ENCODE measurements around the gene TSHZ3. TPM values are rescaled to one million over a fixed set of nuclear protein-coding genes. Genes with fewer than 3 reads are reported as not detected.

Gene TSHZ3
- total and polyA plus RNA-seq, 8 donors: 0.87 to 14.3 (median 5.9) TPM

GRCh38 chr19:31257426-31258130 is 91.7 kb downstream of the TSHZ3 start:
- 71 to 81% (median 73%) methylated on average over 7 to 11 of the region's 11 CpGs for WGBS, 5 donors
- Histone ChIP-seq H3K27me3 (no peaks in the 10 kb centered on the region), H3K4me1 (peaks cover 0 to 21% (median 10%) of the 10 kb centered on the region in 4 donors), H3K36me3 (no peaks in the 10 kb centered on the region), H3K9me3 (no peaks in the 10 kb centered on the region), H3K27ac (no peak overlapping the region), H3K4me3 (no peak overlapping the region)
- intact Hi-C loops (cut with DNase I; ENCODE audit: low total_unique reads): no loop called here
- DNase-seq: no peak
- no peak for TF ChIP-seq EP300 (IDR thresholded peaks at IDR 0.05)
- TF ChIP-seq POLR2AphosphoS5 (IDR thresholded peaks at IDR 0.05): no peak
- no peak for TF ChIP-seq POLR2A (IDR thresholded peaks at IDR 0.05)
- TF ChIP-seq, protein P1, sequence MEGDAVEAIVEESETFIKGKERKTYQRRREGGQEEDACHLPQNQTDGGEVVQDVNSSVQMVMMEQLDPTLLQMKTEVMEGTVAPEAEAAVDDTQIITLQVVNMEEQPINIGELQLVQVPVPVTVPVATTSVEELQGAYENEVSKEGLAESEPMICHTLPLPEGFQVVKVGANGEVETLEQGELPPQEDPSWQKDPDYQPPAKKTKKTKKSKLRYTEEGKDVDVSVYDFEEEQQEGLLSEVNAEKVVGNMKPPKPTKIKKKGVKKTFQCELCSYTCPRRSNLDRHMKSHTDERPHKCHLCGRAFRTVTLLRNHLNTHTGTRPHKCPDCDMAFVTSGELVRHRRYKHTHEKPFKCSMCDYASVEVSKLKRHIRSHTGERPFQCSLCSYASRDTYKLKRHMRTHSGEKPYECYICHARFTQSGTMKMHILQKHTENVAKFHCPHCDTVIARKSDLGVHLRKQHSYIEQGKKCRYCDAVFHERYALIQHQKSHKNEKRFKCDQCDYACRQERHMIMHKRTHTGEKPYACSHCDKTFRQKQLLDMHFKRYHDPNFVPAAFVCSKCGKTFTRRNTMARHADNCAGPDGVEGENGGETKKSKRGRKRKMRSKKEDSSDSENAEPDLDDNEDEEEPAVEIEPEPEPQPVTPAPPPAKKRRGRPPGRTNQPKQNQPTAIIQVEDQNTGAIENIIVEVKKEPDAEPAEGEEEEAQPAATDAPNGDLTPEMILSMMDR (IDR thresholded peaks at IDR 0.05): no peak

DNA sequence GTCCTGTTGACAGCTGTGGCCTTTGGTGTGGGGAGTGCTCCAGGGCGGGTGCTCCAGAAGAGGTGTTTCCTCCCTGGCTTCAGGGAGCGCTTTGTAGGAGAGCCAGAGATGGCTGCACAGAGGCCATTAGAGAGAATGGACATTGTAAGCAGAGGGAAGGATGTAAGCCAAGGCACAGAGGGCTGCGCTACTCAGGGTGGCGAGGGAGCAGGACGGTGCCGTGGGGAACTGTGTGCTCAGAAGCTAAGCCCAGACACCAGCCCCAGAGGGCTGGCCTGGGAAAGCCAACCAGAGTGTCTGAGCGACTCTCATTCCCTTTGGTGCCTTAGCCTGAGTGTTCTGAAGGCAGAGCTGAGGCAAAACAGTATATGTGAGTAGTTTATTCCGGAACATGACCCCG is 92.2 kb downstream of the TSHZ3 start:
- Histone ChIP-seq H3K9me3 (no peaks in the 10 kb centered on the region), H3K4me3 (no peak overlapping the region), H3K27me3 (no peaks in the 10 kb centered on the region), H3K4me1 (peaks cover 0 to 15% (median 8%) of the 10 kb centered on the region in 4 donors), H3K36me3 (no peaks in the 10 kb centered on the region), H3K27ac (no peak overlapping the region)
- WGBS, 5 donors: 76 to 88% (median 84%) methylated on average over 9 of the region's 9 CpGs
- DNase-seq: no peak
- intact Hi-C loops (cut with DNase I; ENCODE audit: low total_unique reads): no loop called here
- TF ChIP-seq EP300 (IDR thresholded peaks at IDR 0.05): no peak
- no peak for TF ChIP-seq POLR2AphosphoS5 (IDR thresholded peaks at IDR 0.05)
- no peak for TF ChIP-seq POLR2A (IDR thresholded peaks at IDR 0.05)
- TF ChIP-seq, protein P1 (IDR thresholded peaks at IDR 0.05): no peak

DNA sequence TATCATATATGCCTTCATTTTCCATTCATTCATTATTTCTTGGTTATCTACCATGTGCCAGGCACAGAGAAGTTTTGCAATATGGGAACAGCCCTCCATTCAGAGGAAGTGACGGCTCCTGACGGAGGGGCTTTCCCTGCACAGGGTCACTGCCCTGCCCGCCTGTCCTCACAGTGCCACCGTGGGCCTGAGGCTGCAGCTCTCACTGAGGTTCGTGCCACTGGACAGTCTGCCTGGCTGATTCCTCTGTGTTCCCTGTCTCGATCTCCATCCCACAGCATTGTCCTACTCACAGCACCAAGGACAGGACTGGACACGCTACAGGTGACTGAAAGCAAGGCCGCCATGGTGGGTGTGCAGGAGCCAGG is 92.7 kb downstream of the TSHZ3 start:
- intact Hi-C loops (cut with DNase I; ENCODE audit: low total_unique reads): no loop called here

DNA sequence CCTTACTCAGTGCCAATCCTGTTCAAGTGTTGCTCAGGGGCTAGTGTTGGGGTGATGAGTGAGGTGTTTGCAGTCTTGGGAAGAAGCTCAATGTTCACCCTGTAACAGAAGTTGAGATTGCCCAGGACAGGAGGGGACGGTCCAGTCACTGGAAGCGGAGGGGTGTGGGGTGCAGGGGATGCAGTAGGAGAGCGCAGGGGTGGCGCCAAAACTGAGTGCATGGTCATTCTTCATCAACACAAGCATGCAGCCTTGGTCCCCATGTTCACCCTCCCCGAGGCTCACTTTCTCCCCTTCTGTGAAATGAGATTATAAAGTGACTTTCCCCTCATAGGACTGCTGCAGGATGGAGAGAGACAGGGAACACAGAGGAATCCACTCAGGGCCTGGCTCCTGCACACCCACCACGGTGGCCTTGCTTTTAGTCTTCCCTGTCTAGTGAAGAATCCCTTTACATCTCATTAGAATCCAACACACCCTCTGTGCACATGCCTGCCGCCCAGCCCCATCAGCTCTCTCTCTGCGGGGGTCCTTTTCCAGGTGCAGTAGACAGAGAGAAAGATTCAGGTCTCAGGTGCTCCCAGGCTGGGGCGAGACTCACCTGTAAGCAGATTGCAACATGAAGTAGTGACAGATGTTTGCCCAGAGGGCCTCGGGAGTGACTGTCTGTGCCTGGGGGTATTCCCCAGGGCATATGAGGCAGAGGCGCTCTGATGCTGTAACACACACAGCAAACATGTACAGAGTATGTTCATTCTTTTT is 93.2 kb downstream of the TSHZ3 start:
- intact Hi-C loops (cut with DNase I; ENCODE audit: low total_unique reads): no loop called here
- Histone ChIP-seq H3K4me3 (no peak overlapping the region), H3K36me3 (no peaks in the 10 kb centered on the region), H3K27me3 (no peaks in the 10 kb centered on the region), H3K9me3 (no peaks in the 10 kb centered on the region), H3K27ac (no peak overlapping the region), H3K4me1 (peaks cover 0 to 5% (median 3%) of the 10 kb centered on the region in 4 donors)
- WGBS, 5 donors: 84 to 92% (median 87%) methylated on average over 11 of the region's 11 CpGs
- TF ChIP-seq EP300 (IDR thresholded peaks at IDR 0.05) (no peak), POLR2A (IDR thresholded peaks at IDR 0.05) (no peak), POLR2AphosphoS5 (IDR thresholded peaks at IDR 0.05) (no peak)
- TF ChIP-seq, protein P1 (IDR thresholded peaks at IDR 0.05): no peak
- DNase-seq: no peak

More for the DNA sequence above, 92.7 kb downstream of the TSHZ3 start:
- H3K27me3 ChIP-seq: no peaks in the 10 kb centered on the region
- 78 to 93% (median 86%) methylated on average over 8 of the region's 8 CpGs for WGBS, 5 donors
- H3K4me1 ChIP-seq: peaks cover 0 to 11% (median 5%) of the 10 kb centered on the region in 4 donors
- no peak overlapping the region for H3K27ac ChIP-seq
- TF ChIP-seq POLR2AphosphoS5 (IDR thresholded peaks at IDR 0.05): no peak
- no peak for TF ChIP-seq EP300 (IDR thresholded peaks at IDR 0.05)
- TF ChIP-seq, protein P1 (IDR thresholded peaks at IDR 0.05): no peak
- no peak for TF ChIP-seq POLR2A (IDR thresholded peaks at IDR 0.05)
- no peak for DNase-seq
- no peaks in the 10 kb centered on the region for H3K9me3 ChIP-seq
- no peaks in the 10 kb centered on the region for H3K36me3 ChIP-seq
- H3K4me3 ChIP-seq: no peak overlapping the region

Data from stomach (tissue), 9 donors.